GM23338 (cell line): ENCODE results near the gene FNIP2. TPM values are rescaled to one million over a fixed set of nuclear protein-coding genes. Genes with fewer than 3 reads are reported as not detected.
A peak's percentile ranks its signal among the peaks of the same experiment; 100 is the strongest.

Experiments used
- ATAC-seq: fragments of 200-7000 bp; cut with Tn5 transposase; 3 replicates; pipeline ENCODE4 v1.9.1; 2020
- DNase-seq: peaks from one replicate; pipeline ENCODE4 v3.0.0-alpha.2; 2015; ENCODE audit warnings: low spot score
- H2AFZ ChIP-seq: fragments of 200-600 bp; sonication (generic); 2 replicates; pipeline ENCODE4 v1.8.0; 2016; ENCODE audit warnings: antibody characterized with exemption, mild to moderate bottlenecking, moderate library complexity
- H3F3A ChIP-seq: fragments of 200-600 bp; sonication (generic); replicated peaks from 2 replicates; pipeline ENCODE4 v1.8.0; 2017; ENCODE audit warnings: antibody characterized with exemption, mixed run types, low read depth
- H3K27ac ChIP-seq: fragments of 200-600 bp; sonication (generic); 2 replicates; pipeline ENCODE4 v1.6.1; 2016; ENCODE audit warnings: low read depth
- H3K27me3 ChIP-seq: fragments of 200-600 bp; sonication (generic); 2 replicates; pipeline ENCODE4 v1.8.0; 2016; ENCODE audit warnings: mild to moderate bottlenecking, mixed run types, moderate library complexity; ENCODE audit not compliant: insufficient read depth
- H3K36me3 ChIP-seq: fragments of 200-600 bp; sonication (generic); 2 replicates; pipeline ENCODE4 v1.8.0; 2016; ENCODE audit warnings: mild to moderate bottlenecking; ENCODE audit not compliant: insufficient read depth
- H3K4me1 ChIP-seq: fragments of 200-600 bp; sonication (generic); 2 replicates; pipeline ENCODE4 v1.8.0; 2016; ENCODE audit warnings: mild to moderate bottlenecking, moderate library complexity; ENCODE audit not compliant: insufficient read depth
- H3K4me2 ChIP-seq: fragments of 200-600 bp; sonication (generic); 2 replicates; pipeline ENCODE4 v1.7.1; 2017; ENCODE audit warnings: mixed run types
- H3K4me3 ChIP-seq: fragments of 200-600 bp; sonication (generic); 2 replicates; pipeline ENCODE4 v1.6.1; 2016; ENCODE audit warnings: mixed run types
- H3K79me2 ChIP-seq: fragments of 200-600 bp; sonication (generic); replicated peaks from 2 replicates; pipeline ENCODE4 v1.8.0; 2017; ENCODE audit warnings: mild to moderate bottlenecking; ENCODE audit not compliant: insufficient read depth
- H3K9me2 ChIP-seq: fragments of 200-600 bp; sonication (generic); 2 replicates; pipeline ENCODE4 v1.8.0; 2017; ENCODE audit not compliant: insufficient read depth
- H4K20me1 ChIP-seq: fragments of 200-600 bp; sonication (generic); replicated peaks from 2 replicates; pipeline ENCODE4 v1.8.0; 2017; ENCODE audit warnings: mild to moderate bottlenecking; ENCODE audit not compliant: insufficient read depth
- H3K27ac Mint-ChIP-seq: 2 replicates; pipeline ENCODE4 v1.8.0; 2020; ENCODE audit warnings: inconsistent platforms, mild to moderate bottlenecking, moderate library complexity, mixed read lengths
- H3K27me3 Mint-ChIP-seq: 3 replicates; pipeline ENCODE4 v1.8.0; 2022; ENCODE audit warnings: low read depth, mild to moderate bottlenecking, moderate library complexity, mixed read lengths, inconsistent platforms; ENCODE audit not compliant: insufficient read depth, poor library complexity
- H3K36me3 Mint-ChIP-seq: 3 replicates; pipeline ENCODE4 v1.8.0; 2021; ENCODE audit warnings: low read depth, mild to moderate bottlenecking, inconsistent platforms, moderate library complexity, mixed read lengths
- H3K4me1 Mint-ChIP-seq: 3 replicates; pipeline ENCODE4 v1.8.0; 2020; ENCODE audit warnings: mild to moderate bottlenecking, inconsistent platforms, mixed read lengths
- H3K4me3 Mint-ChIP-seq: 3 replicates; pipeline ENCODE4 v1.8.0; 2021; ENCODE audit warnings: moderate library complexity, mild to moderate bottlenecking, inconsistent platforms, mixed read lengths
- H3K9me3 Mint-ChIP-seq: 3 replicates; pipeline ENCODE4 v1.8.0; 2020; ENCODE audit warnings: moderate library complexity, mild to moderate bottlenecking, inconsistent platforms, mixed read lengths
- CREB1 ChIP-seq: fragments of 250-450 bp; sonication (Bioruptor Pico); IDR thresholded peaks from 2 replicates; pipeline ENCODE4 v1.5.0; 2020; ENCODE audit warnings: low read depth, mild to moderate bottlenecking, moderate library complexity
- EZH2 ChIP-seq: fragments of 200-600 bp; sonication (generic); IDR thresholded peaks from one replicate; pipeline ENCODE4 v1.8.0; 2017; ENCODE audit warnings: antibody characterized with exemption, mild to moderate bottlenecking, low read depth; ENCODE audit not compliant: unreplicated experiment
- EZH2phosphoT487 ChIP-seq: fragments of 200-600 bp; sonication (generic); IDR thresholded peaks from one replicate; pipeline ENCODE4 v1.8.1; 2018; ENCODE audit warnings: antibody characterized with exemption; ENCODE audit not compliant: unreplicated experiment
- JUNB ChIP-seq: IDR thresholded peaks from one replicate; pipeline ENCODE4 v1.6.1; 2016; ENCODE audit warnings: antibody characterized with exemption; ENCODE audit not compliant: unreplicated experiment
- POLR2AphosphoS5 ChIP-seq: IDR thresholded peaks from 2 replicates; pipeline ENCODE4 v1.6.1; 2016; ENCODE audit warnings: antibody characterized with exemption, low read depth
- STAT1 ChIP-seq: IDR thresholded peaks from one replicate; pipeline ENCODE4 v1.6.1; 2016; ENCODE audit warnings: antibody characterized with exemption; ENCODE audit not compliant: unreplicated experiment
- ZNF331 ChIP-seq: fragments of 250-450 bp; sonication (Bioruptor Pico); IDR thresholded peaks from 2 replicates; pipeline ENCODE4 v1.5.0; 2020; ENCODE audit warnings: low read depth, mild to moderate bottlenecking, moderate library complexity
- polyA plus RNA-seq: library from polyadenylated mRNA; unstranded; fragments of >200 nt; fragmentation: Nextera tagmentation; extraction: Ambion mirVana; gene quantifications from 2 replicates; pipeline ENCODE4 v1.2.1, GENCODE V29; 2016
- total RNA-seq: library from RNA; depleted of rRNA; stranded (reverse); fragments of >200 nt; shearing (Covaris generic); gene quantifications from 2 replicates; pipeline ENCODE4 v1.2.3, GENCODE V29; 2014
- TF ChIP-seq, protein P1 (sequence below): IDR thresholded peaks from one replicate; pipeline ENCODE4 v1.6.1; 2018; ENCODE audit warnings: antibody characterized with exemption; ENCODE audit not compliant: unreplicated experiment
- TF ChIP-seq, protein P2 (sequence below): fragments of 250-450 bp; sonication (Bioruptor Pico); IDR thresholded peaks from 2 replicates; pipeline ENCODE4 v1.5.0; 2020; ENCODE audit warnings: mild to moderate bottlenecking, moderate library complexity
- TF ChIP-seq, protein P3 (sequence below): IDR thresholded peaks from 2 replicates; pipeline ENCODE4 v1.6.1; 2016; ENCODE audit warnings: antibody characterized with exemption

The FNIP2 gene
- total and polyA plus RNA-seq, 2 experiments from 2014 or later = 2.7 to 17.2 TPM

GRCh38 chr4:158826882-158827281, 58.1 kb downstream of the FNIP2 start:
- Histone ChIP-seq H3K4me1 (no peaks in the 10 kb centered on the region), H3F3A (no peaks in the 10 kb centered on the region), H3K27ac (no peak overlapping the region), H3K27me3 (no peaks in the 10 kb centered on the region), H3K79me2 (no peaks in the 10 kb centered on the region), H3K36me3 (no peaks in the 10 kb centered on the region), H2AFZ (no peak overlapping the region), H3K4me3 (no peak overlapping the region), H3K4me2 (no peak overlapping the region), H4K20me1 (no peaks in the 10 kb centered on the region), H3K9me2 (no peaks in the 10 kb centered on the region)
- H3K36me3 Mint-ChIP-seq = no peaks in the 10 kb centered on the region
- TF ChIP-seq EZH2phosphoT487 = no peak
- H3K9me3 Mint-ChIP-seq = no peaks in the 10 kb centered on the region
- peaks cover 22% of the 10 kb centered on the region for H3K4me1 Mint-ChIP-seq
- H3K4me3 Mint-ChIP-seq = no peak overlapping the region
- no peak overlapping the region for H3K27ac Mint-ChIP-seq
- DNase-seq = no peak
- no peaks in the 10 kb centered on the region for H3K27me3 Mint-ChIP-seq
- no peak for ATAC-seq

- Histone ChIP-seq H3K4me1 (no peaks in the 10 kb centered on the region), H3K79me2 (no peaks in the 10 kb centered on the region), H3K27me3 (no peaks in the 10 kb centered on the region), H4K20me1 (no peaks in the 10 kb centered on the region), H3K36me3 (no peaks in the 10 kb centered on the region), H3K9me2 (no peaks in the 10 kb centered on the region), H3K4me2 (no peak overlapping the region), H3K27ac (no peak overlapping the region), H2AFZ (no peak overlapping the region), H3F3A (no peaks in the 10 kb centered on the region), H3K4me3 (no peak overlapping the region)
- H3K27me3 Mint-ChIP-seq = no peaks in the 10 kb centered on the region
- 0 out of 2 replicates have a peak overlapping the region, but pooled peaks have one; percentile 4 for H3K27ac Mint-ChIP-seq
- DNase-seq (no peak), ATAC-seq (no peak)
- no peak overlapping the region for H3K4me3 Mint-ChIP-seq
- H3K36me3 Mint-ChIP-seq = no peaks in the 10 kb centered on the region
- no peaks in the 10 kb centered on the region for H3K9me3 Mint-ChIP-seq
- H3K4me1 Mint-ChIP-seq = peaks cover 22% of the 10 kb centered on the region
- TF ChIP-seq ZNF331 (CRISPR knock-in tag) = no peak
- TF ChIP-seq EZH2 = no peak
- no peak for TF ChIP-seq POLR2AphosphoS5
- TF ChIP-seq, protein P1, sequence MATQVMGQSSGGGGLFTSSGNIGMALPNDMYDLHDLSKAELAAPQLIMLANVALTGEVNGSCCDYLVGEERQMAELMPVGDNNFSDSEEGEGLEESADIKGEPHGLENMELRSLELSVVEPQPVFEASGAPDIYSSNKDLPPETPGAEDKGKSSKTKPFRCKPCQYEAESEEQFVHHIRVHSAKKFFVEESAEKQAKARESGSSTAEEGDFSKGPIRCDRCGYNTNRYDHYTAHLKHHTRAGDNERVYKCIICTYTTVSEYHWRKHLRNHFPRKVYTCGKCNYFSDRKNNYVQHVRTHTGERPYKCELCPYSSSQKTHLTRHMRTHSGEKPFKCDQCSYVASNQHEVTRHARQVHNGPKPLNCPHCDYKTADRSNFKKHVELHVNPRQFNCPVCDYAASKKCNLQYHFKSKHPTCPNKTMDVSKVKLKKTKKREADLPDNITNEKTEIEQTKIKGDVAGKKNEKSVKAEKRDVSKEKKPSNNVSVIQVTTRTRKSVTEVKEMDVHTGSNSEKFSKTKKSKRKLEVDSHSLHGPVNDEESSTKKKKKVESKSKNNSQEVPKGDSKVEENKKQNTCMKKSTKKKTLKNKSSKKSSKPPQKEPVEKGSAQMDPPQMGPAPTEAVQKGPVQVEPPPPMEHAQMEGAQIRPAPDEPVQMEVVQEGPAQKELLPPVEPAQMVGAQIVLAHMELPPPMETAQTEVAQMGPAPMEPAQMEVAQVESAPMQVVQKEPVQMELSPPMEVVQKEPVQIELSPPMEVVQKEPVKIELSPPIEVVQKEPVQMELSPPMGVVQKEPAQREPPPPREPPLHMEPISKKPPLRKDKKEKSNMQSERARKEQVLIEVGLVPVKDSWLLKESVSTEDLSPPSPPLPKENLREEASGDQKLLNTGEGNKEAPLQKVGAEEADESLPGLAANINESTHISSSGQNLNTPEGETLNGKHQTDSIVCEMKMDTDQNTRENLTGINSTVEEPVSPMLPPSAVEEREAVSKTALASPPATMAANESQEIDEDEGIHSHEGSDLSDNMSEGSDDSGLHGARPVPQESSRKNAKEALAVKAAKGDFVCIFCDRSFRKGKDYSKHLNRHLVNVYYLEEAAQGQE = no peak
- TF ChIP-seq, protein P2, sequence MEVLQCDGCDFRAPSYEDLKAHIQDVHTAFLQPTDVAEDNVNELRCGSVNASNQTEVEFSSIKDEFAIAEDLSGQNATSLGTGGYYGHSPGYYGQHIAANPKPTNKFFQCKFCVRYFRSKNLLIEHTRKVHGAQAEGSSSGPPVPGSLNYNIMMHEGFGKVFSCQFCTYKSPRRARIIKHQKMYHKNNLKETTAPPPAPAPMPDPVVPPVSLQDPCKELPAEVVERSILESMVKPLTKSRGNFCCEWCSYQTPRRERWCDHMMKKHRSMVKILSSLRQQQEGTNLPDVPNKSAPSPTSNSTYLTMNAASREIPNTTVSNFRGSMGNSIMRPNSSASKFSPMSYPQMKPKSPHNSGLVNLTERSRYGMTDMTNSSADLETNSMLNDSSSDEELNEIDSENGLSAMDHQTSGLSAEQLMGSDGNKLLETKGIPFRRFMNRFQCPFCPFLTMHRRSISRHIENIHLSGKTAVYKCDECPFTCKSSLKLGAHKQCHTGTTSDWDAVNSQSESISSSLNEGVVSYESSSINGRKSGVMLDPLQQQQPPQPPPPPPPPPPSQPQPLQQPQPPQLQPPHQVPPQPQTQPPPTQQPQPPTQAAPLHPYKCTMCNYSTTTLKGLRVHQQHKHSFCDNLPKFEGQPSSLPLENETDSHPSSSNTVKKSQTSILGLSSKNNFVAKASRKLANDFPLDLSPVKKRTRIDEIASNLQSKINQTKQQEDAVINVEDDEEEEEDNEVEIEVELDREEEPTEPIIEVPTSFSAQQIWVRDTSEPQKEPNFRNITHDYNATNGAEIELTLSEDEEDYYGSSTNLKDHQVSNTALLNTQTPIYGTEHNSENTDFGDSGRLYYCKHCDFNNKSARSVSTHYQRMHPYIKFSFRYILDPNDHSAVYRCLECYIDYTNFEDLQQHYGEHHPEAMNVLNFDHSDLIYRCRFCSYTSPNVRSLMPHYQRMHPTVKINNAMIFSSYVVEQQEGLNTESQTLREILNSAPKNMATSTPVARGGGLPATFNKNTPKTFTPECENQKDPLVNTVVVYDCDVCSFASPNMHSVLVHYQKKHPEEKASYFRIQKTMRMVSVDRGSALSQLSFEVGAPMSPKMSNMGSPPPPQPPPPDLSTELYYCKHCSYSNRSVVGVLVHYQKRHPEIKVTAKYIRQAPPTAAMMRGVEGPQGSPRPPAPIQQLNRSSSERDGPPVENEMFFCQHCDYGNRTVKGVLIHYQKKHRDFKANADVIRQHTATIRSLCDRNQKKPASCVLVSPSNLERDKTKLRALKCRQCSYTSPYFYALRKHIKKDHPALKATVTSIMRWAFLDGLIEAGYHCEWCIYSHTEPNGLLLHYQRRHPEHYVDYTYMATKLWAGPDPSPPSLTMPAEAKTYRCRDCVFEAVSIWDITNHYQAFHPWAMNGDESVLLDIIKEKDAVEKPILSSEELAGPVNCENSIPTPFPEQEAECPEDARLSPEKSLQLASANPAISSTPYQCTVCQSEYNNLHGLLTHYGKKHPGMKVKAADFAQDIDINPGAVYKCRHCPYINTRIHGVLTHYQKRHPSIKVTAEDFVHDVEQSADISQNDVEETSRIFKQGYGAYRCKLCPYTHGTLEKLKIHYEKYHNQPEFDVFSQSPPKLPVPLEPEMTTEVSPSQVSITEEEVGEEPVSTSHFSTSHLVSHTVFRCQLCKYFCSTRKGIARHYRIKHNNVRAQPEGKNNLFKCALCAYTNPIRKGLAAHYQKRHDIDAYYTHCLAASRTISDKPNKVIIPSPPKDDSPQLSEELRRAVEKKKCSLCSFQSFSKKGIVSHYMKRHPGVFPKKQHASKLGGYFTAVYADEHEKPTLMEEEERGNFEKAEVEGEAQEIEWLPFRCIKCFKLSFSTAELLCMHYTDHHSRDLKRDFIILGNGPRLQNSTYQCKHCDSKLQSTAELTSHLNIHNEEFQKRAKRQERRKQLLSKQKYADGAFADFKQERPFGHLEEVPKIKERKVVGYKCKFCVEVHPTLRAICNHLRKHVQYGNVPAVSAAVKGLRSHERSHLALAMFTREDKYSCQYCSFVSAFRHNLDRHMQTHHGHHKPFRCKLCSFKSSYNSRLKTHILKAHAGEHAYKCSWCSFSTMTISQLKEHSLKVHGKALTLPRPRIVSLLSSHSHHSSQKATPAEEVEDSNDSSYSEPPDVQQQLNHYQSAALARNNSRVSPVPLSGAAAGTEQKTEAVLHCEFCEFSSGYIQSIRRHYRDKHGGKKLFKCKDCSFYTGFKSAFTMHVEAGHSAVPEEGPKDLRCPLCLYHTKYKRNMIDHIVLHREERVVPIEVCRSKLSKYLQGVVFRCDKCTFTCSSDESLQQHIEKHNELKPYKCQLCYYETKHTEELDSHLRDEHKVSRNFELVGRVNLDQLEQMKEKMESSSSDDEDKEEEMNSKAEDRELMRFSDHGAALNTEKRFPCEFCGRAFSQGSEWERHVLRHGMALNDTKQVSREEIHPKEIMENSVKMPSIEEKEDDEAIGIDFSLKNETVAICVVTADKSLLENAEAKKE (CRISPR knock-in tag) = no peak
- TF ChIP-seq, protein P3, sequence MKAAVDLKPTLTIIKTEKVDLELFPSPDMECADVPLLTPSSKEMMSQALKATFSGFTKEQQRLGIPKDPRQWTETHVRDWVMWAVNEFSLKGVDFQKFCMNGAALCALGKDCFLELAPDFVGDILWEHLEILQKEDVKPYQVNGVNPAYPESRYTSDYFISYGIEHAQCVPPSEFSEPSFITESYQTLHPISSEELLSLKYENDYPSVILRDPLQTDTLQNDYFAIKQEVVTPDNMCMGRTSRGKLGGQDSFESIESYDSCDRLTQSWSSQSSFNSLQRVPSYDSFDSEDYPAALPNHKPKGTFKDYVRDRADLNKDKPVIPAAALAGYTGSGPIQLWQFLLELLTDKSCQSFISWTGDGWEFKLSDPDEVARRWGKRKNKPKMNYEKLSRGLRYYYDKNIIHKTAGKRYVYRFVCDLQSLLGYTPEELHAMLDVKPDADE = no peak
- TF ChIP-seq CREB1 (CRISPR knock-in tag) = no peak
- TF ChIP-seq STAT1 = no peak
- TF ChIP-seq JUNB = no peak
Measured at GRCh38 chr4:158827543-158827981, 58.7 kb downstream of the FNIP2 start.
